ENCODE data around the gene EIF4E3. TPM values are rescaled to one million over a fixed set of nuclear protein-coding genes. Genes with fewer than 3 reads are reported as not detected.

The EIF4E3 gene
- 2.3 and 2.4 TPM in 2 replicates for total RNA-seq

GRCh38 chr3:71725271-71725991, at the start of gene EIF4E3:
EIF4E3 (minus strand) TSS chr3:71725402; CDS start chr3:71725367, 35 bp downstream.
- no peak for DNase-seq (ENCODE audit: low read depth, low spot score)

- no peak for DNase-seq (ENCODE audit: low read depth, low spot score)
Measured at GRCh38 chr3:71771884-71772283, 46.7 kb upstream of the EIF4E3 start.

- no peak for DNase-seq (ENCODE audit: low read depth, low spot score)
Measured at GRCh38 chr3:71771126-71771525, 45.9 kb upstream of the EIF4E3 start.

- no peak for DNase-seq (ENCODE audit: low read depth, low spot score)
Measured at GRCh38 chr3:71763426-71763825, 38.2 kb upstream of the EIF4E3 start.

GRCh38 chr3:71760140-71760539, 34.9 kb upstream of the EIF4E3 start:
- no peak for DNase-seq (ENCODE audit: low read depth, low spot score)

- no peak for DNase-seq (ENCODE audit: low read depth, low spot score)
Measured at GRCh38 chr3:71759401-71759800, 34.2 kb upstream of the EIF4E3 start.

GRCh38 chr3:71758091-71758490, 32.9 kb upstream of the EIF4E3 start:
- no peak for DNase-seq (ENCODE audit: low read depth, low spot score)

GRCh38 chr3:71754610-71755253, 29.5 kb upstream of the EIF4E3 start:
- no peak for DNase-seq (ENCODE audit: low read depth, low spot score)

- no peak for DNase-seq (ENCODE audit: low read depth, low spot score)
Measured at GRCh38 chr3:71753701-71754609, 28.8 kb upstream of the EIF4E3 start, which contains the start of gene GPR27. GPR27 (plus strand) TSS chr3:71753855; CDS start chr3:71754050, 195 bp downstream.

GRCh38 chr3:71752831-71753700, 27.9 kb upstream of the EIF4E3 start:
- no peak for DNase-seq (ENCODE audit: low read depth, low spot score)

- DNase-seq (ENCODE audit: low read depth, low spot score): no peak
Measured at GRCh38 chr3:71751602-71752001, 26.4 kb upstream of the EIF4E3 start.

- DNase-seq (ENCODE audit: low read depth, low spot score): no peak
Measured at GRCh38 chr3:71744738-71745137, 19.5 kb upstream of the EIF4E3 start.

GRCh38 chr3:71742621-71743020, 17.4 kb upstream of the EIF4E3 start:
- DNase-seq (ENCODE audit: low read depth, low spot score): no peak

GRCh38 chr3:71734881-71735280, 9.7 kb upstream of the EIF4E3 start:
- DNase-seq (ENCODE audit: low read depth, low spot score): no peak

GRCh38 chr3:71733319-71733718, 8.1 kb upstream of the EIF4E3 start:
- no peak for DNase-seq (ENCODE audit: low read depth, low spot score)

- no peak for DNase-seq (ENCODE audit: low read depth, low spot score)
Measured at GRCh38 chr3:71732637-71733036, 7.4 kb upstream of the EIF4E3 start.

GRCh38 chr3:71728632-71729342, 3.6 kb upstream of the EIF4E3 start:
- no peak for DNase-seq (ENCODE audit: low read depth, low spot score)

GRCh38 chr3:71726146-71726545, 944 bp upstream of the EIF4E3 start:
- no peak for DNase-seq (ENCODE audit: low read depth, low spot score)

GRCh38 chr3:71724584-71725270, 475 bp downstream of the EIF4E3 start:
- no peak for DNase-seq (ENCODE audit: low read depth, low spot score)

- DNase-seq (ENCODE audit: low read depth, low spot score): no peak
Measured at GRCh38 chr3:71724171-71724453, 1.1 kb downstream of the EIF4E3 start.

Measured in pulmonary artery endothelial cell (primary cell).